PC-3 (cell line): ENCODE results near the gene CCDC71L. TPM values are rescaled to one million over a fixed set of nuclear protein-coding genes. Genes with fewer than 3 reads are reported as not detected.

Experiments used
- ATAC-seq: fragments of 200-7000 bp; cut with Tn5 transposase; 2 replicates; pipeline ENCODE4 v1.9.1; 2020; ENCODE audit warnings: mild to moderate bottlenecking, moderate library complexity
- BruUV-seq: library from RNA; stranded (reverse); fragments of 400-500 nt; replicated peaks from 2 replicates; lab custom pipeline; 2021; lab: Mats Ljungman, UMichigan
- CTCF ChIA-PET: fragments of 300-600 bp; sonication (Branson Sonifier 250); formaldehyde crosslinking; loops from one replicate; lab custom pipeline; 2022; ENCODE audit warnings: antibody characterized with exemption; lab: Charles Lee
- POLR2A ChIA-PET: fragments of 300-600 bp; sonication (Branson Sonifier 250); formaldehyde crosslinking; loops from one replicate; lab custom pipeline; 2022; ENCODE audit warnings: antibody characterized with exemption; ENCODE audit not compliant: unreplicated experiment; lab: Charles Lee
- DNase-seq: peaks from one replicate; pipeline ENCODE4 v3.0.0-alpha.2; 2015
- H2AFZ ChIP-seq: fragments of 300-600 bp; sonication (generic); 2 replicates; pipeline ENCODE4 v1.6.0; 2016; ENCODE audit warnings: antibody characterized with exemption, low read length
- H3F3A ChIP-seq: fragments of 300-600 bp; sonication (generic); one replicate; pipeline ENCODE4 v1.6.0; 2017; ENCODE audit warnings: antibody characterized with exemption, low read length, control low read depth, mild to moderate bottlenecking; ENCODE audit not compliant: unreplicated experiment
- H3K27ac ChIP-seq: fragments of 300-600 bp; sonication (generic); 2 replicates; pipeline ENCODE4 v1.5.1; 2016; ENCODE audit warnings: mild to moderate bottlenecking, low read length
- H3K27me3 ChIP-seq: fragments of 300-600 bp; sonication (generic); 2 replicates; pipeline ENCODE4 v1.6.1; 2016; ENCODE audit warnings: low read length, mixed read lengths
- H3K36me3 ChIP-seq: fragments of 300-600 bp; sonication (generic); 2 replicates; pipeline ENCODE4 v1.6.1; 2016; ENCODE audit warnings: low read depth, mixed run types, low read length, mixed read lengths
- H3K4me1 ChIP-seq: fragments of 300-600 bp; sonication (generic); 2 replicates; pipeline ENCODE4 v1.5.1; 2016; ENCODE audit warnings: low read length; ENCODE audit not compliant: insufficient read depth
- H3K4me2 ChIP-seq: fragments of 300-600 bp; sonication (generic); 2 replicates; pipeline ENCODE4 v1.6.0; 2016; ENCODE audit warnings: low read length
- H3K4me3 ChIP-seq: fragments of 300-600 bp; sonication (generic); 2 replicates; pipeline ENCODE4 v1.5.1; 2016; ENCODE audit warnings: mild to moderate bottlenecking, low read length, mixed read lengths
- H3K79me2 ChIP-seq: fragments of 300-600 bp; sonication (generic); 2 replicates; pipeline ENCODE4 v1.6.1; 2017; ENCODE audit warnings: low read length, mixed read lengths
- H3K9ac ChIP-seq: fragments of 300-600 bp; sonication (generic); 2 replicates; pipeline ENCODE4 v1.6.0; 2016; ENCODE audit warnings: mild to moderate bottlenecking, low read length
- H3K9me2 ChIP-seq: fragments of 300-600 bp; sonication (generic); replicated peaks from 2 replicates; pipeline ENCODE4 v1.6.1; 2016; ENCODE audit warnings: mixed run types, low read length, mixed read lengths
- H3K9me3 ChIP-seq: fragments of 300-600 bp; sonication (generic); 2 replicates; pipeline ENCODE4 v1.6.1; 2016; ENCODE audit warnings: low read length, mixed read lengths
- H4K20me1 ChIP-seq: fragments of 300-600 bp; sonication (generic); 2 replicates; pipeline ENCODE4 v1.6.1; 2016; ENCODE audit warnings: low read length, mixed read lengths
- EZH2 ChIP-seq: fragments of 300-600 bp; sonication (generic); IDR thresholded peaks from one replicate; pipeline ENCODE4 v1.6.1; 2017; ENCODE audit warnings: antibody characterized with exemption, mild to moderate bottlenecking, low read length; ENCODE audit not compliant: unreplicated experiment
- EZH2phosphoT487 ChIP-seq: fragments of 300-600 bp; sonication (generic); IDR thresholded peaks from 2 replicates; pipeline ENCODE4 v1.6.1; 2018; ENCODE audit warnings: mild to moderate bottlenecking, antibody characterized with exemption, low read length, borderline replicate concordance
- intact Hi-C: fragments of 100-400 bp; cut with micrococcal nuclease; formaldehyde crosslinking; loops from 2 replicates; pipeline ENCODE4 v1.9.0; 2023
- total RNA-seq: library from RNA; depleted of rRNA; stranded (reverse); fragments of >200 nt; gene quantifications from 2 replicates; pipeline ENCODE4 v1.2.3, GENCODE V29; 2014
- TF ChIP-seq, protein P1 (sequence below): fragments of 300-600 bp; sonication (generic); conservative IDR thresholded peaks from 2 replicates; pipeline ENCODE4 v1.5.1; 2017; ENCODE audit warnings: antibody characterized with exemption, low read depth, mild to moderate bottlenecking, low read length

The CCDC71L gene
- total RNA-seq, 1 experiment from 2014 or later: 28.6 TPM

DNA sequence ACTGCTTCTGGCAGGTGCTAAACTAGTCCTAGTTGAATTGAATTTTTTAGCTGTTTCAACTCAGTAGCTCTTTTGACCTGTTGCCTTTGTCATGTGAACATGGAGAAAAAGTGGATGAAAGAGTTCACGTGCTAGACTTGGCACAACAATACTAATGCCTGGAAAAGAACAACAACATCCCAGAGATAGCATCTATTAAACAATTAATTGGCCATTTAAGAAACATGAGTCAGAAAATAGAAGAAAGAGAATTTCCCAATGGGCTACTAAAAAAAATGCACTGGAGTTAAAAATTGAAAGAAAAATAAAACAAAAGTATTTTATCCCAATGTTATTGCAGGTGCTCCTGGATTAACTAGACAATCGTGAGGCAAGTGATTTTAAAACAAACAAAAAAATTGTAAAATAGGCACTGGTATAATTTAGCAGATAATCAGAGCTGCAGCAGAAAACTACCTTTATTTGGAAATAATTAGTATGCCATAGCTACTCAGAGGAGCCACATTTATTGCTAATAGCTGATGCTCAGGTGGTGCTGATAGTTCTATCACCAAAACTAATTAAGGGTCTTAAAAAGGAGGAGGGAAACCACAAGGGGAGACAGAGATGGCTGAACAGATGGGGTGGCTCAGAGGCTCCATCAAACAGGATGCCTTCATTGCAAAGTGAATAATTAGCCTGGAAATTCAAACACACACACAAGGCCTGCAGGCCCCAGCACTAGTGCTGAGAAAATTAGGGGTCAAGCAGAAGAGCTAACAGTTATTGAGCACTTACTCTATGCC is 17.6 kb downstream of the CCDC71L start:
- no peaks in the 10 kb centered on the region for H3K9me2 ChIP-seq
- no peaks in the 10 kb centered on the region for H3F3A ChIP-seq
- no peaks in the 10 kb centered on the region for H3K27me3 ChIP-seq
- no peak overlapping the region for H3K4me2 ChIP-seq
- no peaks in the 10 kb centered on the region for H3K79me2 ChIP-seq
- intact Hi-C loops: no loop called here
- CTCF ChIA-PET: no interaction called here
- no peaks in the 10 kb centered on the region for H4K20me1 ChIP-seq
- H3K9ac ChIP-seq: no peak overlapping the region
- H3K4me1 ChIP-seq: no peaks in the 10 kb centered on the region
- TF ChIP-seq EZH2: no peak
- no peak for TF ChIP-seq EZH2phosphoT487
- TF ChIP-seq, protein P1, sequence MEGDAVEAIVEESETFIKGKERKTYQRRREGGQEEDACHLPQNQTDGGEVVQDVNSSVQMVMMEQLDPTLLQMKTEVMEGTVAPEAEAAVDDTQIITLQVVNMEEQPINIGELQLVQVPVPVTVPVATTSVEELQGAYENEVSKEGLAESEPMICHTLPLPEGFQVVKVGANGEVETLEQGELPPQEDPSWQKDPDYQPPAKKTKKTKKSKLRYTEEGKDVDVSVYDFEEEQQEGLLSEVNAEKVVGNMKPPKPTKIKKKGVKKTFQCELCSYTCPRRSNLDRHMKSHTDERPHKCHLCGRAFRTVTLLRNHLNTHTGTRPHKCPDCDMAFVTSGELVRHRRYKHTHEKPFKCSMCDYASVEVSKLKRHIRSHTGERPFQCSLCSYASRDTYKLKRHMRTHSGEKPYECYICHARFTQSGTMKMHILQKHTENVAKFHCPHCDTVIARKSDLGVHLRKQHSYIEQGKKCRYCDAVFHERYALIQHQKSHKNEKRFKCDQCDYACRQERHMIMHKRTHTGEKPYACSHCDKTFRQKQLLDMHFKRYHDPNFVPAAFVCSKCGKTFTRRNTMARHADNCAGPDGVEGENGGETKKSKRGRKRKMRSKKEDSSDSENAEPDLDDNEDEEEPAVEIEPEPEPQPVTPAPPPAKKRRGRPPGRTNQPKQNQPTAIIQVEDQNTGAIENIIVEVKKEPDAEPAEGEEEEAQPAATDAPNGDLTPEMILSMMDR: no peak
- H3K36me3 ChIP-seq: no peaks in the 10 kb centered on the region
- H3K27ac ChIP-seq: no peak overlapping the region
- POLR2A ChIA-PET: no interaction called here
- ATAC-seq: no peak
- H3K9me3 ChIP-seq: no peaks in the 10 kb centered on the region
- H2AFZ ChIP-seq: no peak overlapping the region
- no peak for DNase-seq
- no peak overlapping the region for H3K4me3 ChIP-seq
- BruUV-seq: no TSS peak

GRCh38 chr7:106641416-106641815 is 19.5 kb downstream of the CCDC71L start:
- Histone ChIP-seq H3K9me2 (no peaks in the 10 kb centered on the region), H3K27me3 (no peaks in the 10 kb centered on the region), H3K36me3 (no peaks in the 10 kb centered on the region), H3K4me2 (no peak overlapping the region), H3F3A (no peaks in the 10 kb centered on the region), H2AFZ (no peak overlapping the region), H4K20me1 (no peaks in the 10 kb centered on the region), H3K4me3 (no peak overlapping the region), H3K9ac (no peak overlapping the region), H3K4me1 (no peaks in the 10 kb centered on the region), H3K79me2 (no peaks in the 10 kb centered on the region), H3K27ac (no peak overlapping the region), H3K9me3 (no peaks in the 10 kb centered on the region)
- POLR2A ChIA-PET: no interaction called here
- ATAC-seq: no peak
- intact Hi-C loops: no loop called here
- DNase-seq: no peak
- TF ChIP-seq EZH2phosphoT487 (no peak), EZH2 (no peak)
- TF ChIP-seq, protein P1: no peak
- CTCF ChIA-PET: no interaction called here
- BruUV-seq: no TSS peak
